ENCODE data around the gene HIVEP3. TPM values are rescaled to one million over a fixed set of nuclear protein-coding genes. Genes with fewer than 3 reads are reported as not detected.

The HIVEP3 gene
- total RNA-seq, 1 experiment from 2014 or later: 0.55 TPM

- ChIA-PET CTCF (interaction anchor here (0.5 to 6.3 kb wide), 42 partner anchors 8 to 655 kb away, joined by 3 to 84 read pairs (median 4); partner anchors contain the start of gene EDN2), POLR2A (no interaction called here)
- Mint-ChIP-seq H3K27ac (no peak overlapping the region), H3K27me3 (ENCODE audit: low read depth) (peaks cover 15% of the 10 kb centered on the region), H3K4me3 (no peak overlapping the region), H3K4me1 (peaks cover 12% of the 10 kb centered on the region), H3K9me3 (no peaks in the 10 kb centered on the region), H3K36me3 (no peaks in the 10 kb centered on the region)
- ATAC-seq (no peak), DNase-seq (ENCODE audit: low spot score) (no peak)
- no peak for TF ChIP-seq CTCF (IDR thresholded peaks at IDR 0.05)
- TF ChIP-seq ELF4 (CRISPR knock-in tag; IDR thresholded peaks at IDR 0.05; ENCODE audit: low read depth): no peak
- no peak for TF ChIP-seq NR2C2 (CRISPR knock-in tag; IDR thresholded peaks at IDR 0.05)
- no peak for TF ChIP-seq TEAD1 (CRISPR knock-in tag; IDR thresholded peaks at IDR 0.05)
- TF ChIP-seq CDX4 (CRISPR knock-in tag; IDR thresholded peaks at IDR 0.05; ENCODE audit: borderline replicate concordance): no peak
- TF ChIP-seq GABPB1 (CRISPR knock-in tag; IDR thresholded peaks at IDR 0.05): no peak
- TF ChIP-seq PREB (CRISPR knock-in tag; IDR thresholded peaks at IDR 0.05; ENCODE audit: borderline replicate concordance): no peak
- no peak for TF ChIP-seq RORB (CRISPR knock-in tag; IDR thresholded peaks at IDR 0.05)
- TF ChIP-seq GTF2I (CRISPR knock-in tag; conservative IDR thresholded peaks at IDR 0.05): no peak
- TF ChIP-seq FOXP4 (CRISPR knock-in tag; IDR thresholded peaks at IDR 0.05): no peak
- TF ChIP-seq ZSCAN18 (CRISPR knock-in tag; IDR thresholded peaks at IDR 0.05): no peak
- no peak for TF ChIP-seq E2F1 (CRISPR knock-in tag; IDR thresholded peaks at IDR 0.05)
- no peak for TF ChIP-seq ATF6 (CRISPR knock-in tag; IDR thresholded peaks at IDR 0.05)
- no peak for TF ChIP-seq ZNF281 (CRISPR knock-in tag; IDR thresholded peaks at IDR 0.05)
- TF ChIP-seq ZBTB43 (CRISPR knock-in tag; IDR thresholded peaks at IDR 0.05): no peak
- TF ChIP-seq ERG (CRISPR knock-in tag; IDR thresholded peaks at IDR 0.05): no peak
- TF ChIP-seq FOXP1 (CRISPR knock-in tag; IDR thresholded peaks at IDR 0.05; ENCODE audit: borderline replicate concordance): no peak
- TF ChIP-seq ATF3 (CRISPR knock-in tag; conservative IDR thresholded peaks at IDR 0.05): no peak
Measured at GRCh38 chr1:41512701-41513382, 405.9 kb downstream of the HIVEP3 start.

Measured in WTC11 (cell line).